ENCODE data around the gene TTC28.

Gene TTC28

DNA sequence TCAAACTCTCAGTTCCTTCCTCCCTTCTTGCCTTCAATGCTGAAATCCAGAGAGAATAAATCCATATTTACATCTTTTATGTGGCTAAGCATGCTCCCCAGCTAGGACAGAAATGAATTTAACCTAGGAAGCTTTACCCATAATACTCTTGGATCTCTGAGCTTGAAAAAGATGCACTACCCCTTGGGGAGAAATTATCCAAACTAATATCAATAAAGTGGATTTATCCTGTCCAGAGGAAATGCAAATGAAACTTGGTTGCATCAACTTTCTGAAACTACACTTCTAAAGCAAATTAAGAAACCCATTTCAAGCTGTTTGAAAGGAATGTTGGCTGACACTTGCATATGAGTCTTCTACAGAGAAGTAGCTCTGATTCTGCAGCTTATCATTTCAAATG lies 347.9 kb downstream of the TTC28 start:
- H2AFZ ChIP-seq (ENCODE audit: low read depth, low read length, severe bottlenecking), result no peak overlapping the region
- H3K27ac ChIP-seq (ENCODE audit: low read depth, low read length), result no peak overlapping the region
- no peaks in the 10 kb centered on the region for H3F3A ChIP-seq (ENCODE audit: insufficient read depth)
- H3K79me2 ChIP-seq (ENCODE audit: insufficient read depth, low read length), result no peaks in the 10 kb centered on the region
- H3K9me2 ChIP-seq (replicated peaks; ENCODE audit: insufficient read depth, low read length), result no peaks in the 10 kb centered on the region
- no peaks in the 10 kb centered on the region for H3K36me3 ChIP-seq (ENCODE audit: low read length)
- no peak overlapping the region for H3K4me3 ChIP-seq (ENCODE audit: insufficient read depth, low read length, poor library complexity, severe bottlenecking)
- H3K9ac ChIP-seq (ENCODE audit: low read length), result no peak overlapping the region
- no peaks in the 10 kb centered on the region for H4K20me1 ChIP-seq (ENCODE audit: low read depth, low read length)
- no peak overlapping the region for H3K4me2 ChIP-seq (ENCODE audit: low read depth, low read length, poor library complexity, severe bottlenecking)
- TF ChIP-seq EZH2phosphoT487 (conservative IDR thresholded peaks at IDR 0.05; ENCODE audit: low read length), result no peak
- no peaks in the 10 kb centered on the region for H3K9me3 ChIP-seq (ENCODE audit: insufficient read depth, low read length)
- H3K27me3 ChIP-seq (ENCODE audit: low read length), result no peaks in the 10 kb centered on the region

DNA sequence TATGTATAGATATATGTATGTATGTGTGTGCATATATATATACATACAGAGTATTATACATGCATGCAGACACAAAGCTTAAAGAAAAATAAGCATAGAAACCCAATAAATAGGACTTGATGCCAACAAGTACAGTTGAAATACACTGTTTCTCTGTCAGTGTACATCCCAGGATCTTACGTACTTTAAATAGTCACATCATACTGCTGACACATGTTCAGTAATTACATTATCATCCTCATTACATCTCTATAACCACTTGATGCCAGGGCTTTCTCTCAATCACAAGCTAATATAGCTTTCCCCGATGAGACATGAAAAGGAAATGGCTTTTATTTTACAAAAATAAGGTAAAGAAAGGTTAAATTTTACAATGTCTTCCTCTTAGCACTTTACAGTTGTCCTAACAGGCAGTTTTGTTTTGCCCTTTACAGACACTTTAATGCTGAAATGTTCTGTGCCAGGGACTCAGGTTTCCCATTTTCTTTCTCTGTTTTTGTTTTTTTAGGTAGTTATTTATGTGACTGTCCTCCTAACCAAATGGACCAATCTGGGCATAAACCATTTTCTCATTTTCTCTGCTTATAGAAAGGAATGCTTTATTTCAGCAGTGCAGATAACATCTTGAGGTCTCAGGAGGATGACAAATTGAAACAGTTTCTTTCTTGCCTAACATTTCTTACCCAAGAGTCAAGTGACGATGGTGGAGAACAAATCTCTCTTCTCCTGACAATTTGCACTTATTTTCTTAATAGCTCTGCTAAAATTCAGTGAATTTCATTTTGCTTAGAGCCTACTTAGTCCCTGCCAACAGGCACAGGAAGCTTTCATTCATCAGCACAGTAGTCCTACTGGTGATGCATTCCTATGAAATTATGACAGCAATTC lies 350.2 kb downstream of the TTC28 start:
- H3K4me2 ChIP-seq (ENCODE audit: low read depth, low read length, poor library complexity, severe bottlenecking), result no peak overlapping the region
- no peak overlapping the region for H3K27ac ChIP-seq (ENCODE audit: low read depth, low read length)
- no peaks in the 10 kb centered on the region for H3K27me3 ChIP-seq (ENCODE audit: low read length)
- no peaks in the 10 kb centered on the region for H3K9me2 ChIP-seq (replicated peaks; ENCODE audit: insufficient read depth, low read length)
- no peaks in the 10 kb centered on the region for H3K9me3 ChIP-seq (ENCODE audit: insufficient read depth, low read length)
- H3K36me3 ChIP-seq (ENCODE audit: low read length), result no peaks in the 10 kb centered on the region
- H3K79me2 ChIP-seq (ENCODE audit: insufficient read depth, low read length), result no peaks in the 10 kb centered on the region
- H3F3A ChIP-seq (ENCODE audit: insufficient read depth), result no peaks in the 10 kb centered on the region
- no peak overlapping the region for H3K9ac ChIP-seq (ENCODE audit: low read length)
- no peaks in the 10 kb centered on the region for H4K20me1 ChIP-seq (ENCODE audit: low read depth, low read length)
- TF ChIP-seq CTCF (IDR thresholded peaks at IDR 0.05; ENCODE audit: insufficient read depth, low read length, poor library complexity, severe bottlenecking), result no peak
- no peak for TF ChIP-seq EZH2phosphoT487 (conservative IDR thresholded peaks at IDR 0.05; ENCODE audit: low read length)
- no peak overlapping the region for H3K4me3 ChIP-seq (ENCODE audit: insufficient read depth, low read length, poor library complexity, severe bottlenecking)
- H2AFZ ChIP-seq (ENCODE audit: low read depth, low read length, severe bottlenecking), result no peak overlapping the region

- H3K9me3 ChIP-seq (ENCODE audit: insufficient read depth, low read length), result no peaks in the 10 kb centered on the region
- no peak overlapping the region for H2AFZ ChIP-seq (ENCODE audit: low read depth, low read length, severe bottlenecking)
- H3F3A ChIP-seq (ENCODE audit: insufficient read depth), result no peaks in the 10 kb centered on the region
- TF ChIP-seq CTCF (IDR thresholded peaks at IDR 0.05; ENCODE audit: insufficient read depth, low read length, poor library complexity, severe bottlenecking) (no peak), EZH2phosphoT487 (conservative IDR thresholded peaks at IDR 0.05; ENCODE audit: low read length) (no peak)
- H3K36me3 ChIP-seq (ENCODE audit: low read length), result no peaks in the 10 kb centered on the region
- H3K27me3 ChIP-seq (ENCODE audit: low read length), result no peaks in the 10 kb centered on the region
- no peak overlapping the region for H3K4me2 ChIP-seq (ENCODE audit: low read depth, low read length, poor library complexity, severe bottlenecking)
- H4K20me1 ChIP-seq (ENCODE audit: low read depth, low read length), result no peaks in the 10 kb centered on the region
- H3K79me2 ChIP-seq (ENCODE audit: insufficient read depth, low read length), result no peaks in the 10 kb centered on the region
- no peak overlapping the region for H3K4me3 ChIP-seq (ENCODE audit: insufficient read depth, low read length, poor library complexity, severe bottlenecking)
- no peak overlapping the region for H3K9ac ChIP-seq (ENCODE audit: low read length)
- H3K9me2 ChIP-seq (replicated peaks; ENCODE audit: insufficient read depth, low read length), result no peaks in the 10 kb centered on the region
- no peak overlapping the region for H3K27ac ChIP-seq (ENCODE audit: low read depth, low read length)
Measured at GRCh38 chr22:28328756-28329155, 350.9 kb downstream of the TTC28 start.

- H3K27ac ChIP-seq (ENCODE audit: low read depth, low read length), result no peak overlapping the region
- H3K4me3 ChIP-seq (ENCODE audit: insufficient read depth, low read length, poor library complexity, severe bottlenecking), result no peak overlapping the region
- no peaks in the 10 kb centered on the region for H3K9me3 ChIP-seq (ENCODE audit: insufficient read depth, low read length)
- no peaks in the 10 kb centered on the region for H4K20me1 ChIP-seq (ENCODE audit: low read depth, low read length)
- H3F3A ChIP-seq (ENCODE audit: insufficient read depth), result no peaks in the 10 kb centered on the region
- no peaks in the 10 kb centered on the region for H3K9me2 ChIP-seq (replicated peaks; ENCODE audit: insufficient read depth, low read length)
- H3K36me3 ChIP-seq (ENCODE audit: low read length), result no peaks in the 10 kb centered on the region
- no peak overlapping the region for H2AFZ ChIP-seq (ENCODE audit: low read depth, low read length, severe bottlenecking)
- H3K27me3 ChIP-seq (ENCODE audit: low read length), result no peaks in the 10 kb centered on the region; the same call in 1 of the 2 replicates
- TF ChIP-seq CTCF (IDR thresholded peaks at IDR 0.05; ENCODE audit: insufficient read depth, low read length, poor library complexity, severe bottlenecking) (no peak), EZH2phosphoT487 (conservative IDR thresholded peaks at IDR 0.05; ENCODE audit: low read length) (no peak)
- no peaks in the 10 kb centered on the region for H3K79me2 ChIP-seq (ENCODE audit: insufficient read depth, low read length)
- no peak overlapping the region for H3K9ac ChIP-seq (ENCODE audit: low read length)
- no peak overlapping the region for H3K4me2 ChIP-seq (ENCODE audit: low read depth, low read length, poor library complexity, severe bottlenecking)
Measured at GRCh38 chr22:28316014-28316413, 363.6 kb downstream of the TTC28 start.

Measured in SU-DHL-6 (cell line).